GM21723 (cell line): ENCODE results near the gene KCNJ10.

Experiments
- ATAC-seq: cut with Tn5 transposase; IDR thresholded peaks from one replicate; pipeline ENCODE4 v1.9.1; 2021; ENCODE audit warnings: mild to moderate bottlenecking, moderate library complexity; ENCODE audit not compliant: unreplicated experiment

The KCNJ10 gene

DNA sequence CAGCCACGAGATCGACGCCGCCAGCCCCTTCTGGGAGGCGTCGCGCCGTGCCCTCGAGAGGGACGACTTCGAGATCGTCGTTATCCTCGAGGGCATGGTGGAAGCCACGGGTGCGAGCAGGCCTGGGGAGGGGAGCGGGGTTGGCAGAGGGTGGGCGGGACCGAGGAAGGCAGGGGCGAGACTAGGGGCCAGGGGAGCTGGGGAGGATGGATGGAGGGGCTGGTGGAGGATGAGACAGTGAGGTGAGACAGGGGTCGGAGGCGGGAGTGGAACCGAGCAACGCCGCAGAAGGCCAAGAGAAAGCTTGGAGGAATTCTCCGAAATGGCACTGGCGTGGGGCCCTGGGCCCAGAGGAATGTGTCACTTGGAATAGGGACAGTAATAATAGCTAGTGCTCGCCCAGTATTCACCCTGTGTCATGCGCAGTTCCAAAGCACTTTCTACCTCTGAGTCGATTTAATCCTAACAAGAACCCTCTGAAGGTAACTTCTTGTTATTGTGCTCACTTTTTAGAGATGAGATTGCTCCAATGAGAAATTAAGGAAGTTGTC is 14.9 kb upstream of the KCNJ10 start:
- ATAC-seq = no peak

GRCh38 chr1:160083968-160084770 is 14.2 kb upstream of the KCNJ10 start:
- ATAC-seq = peak; percentile 74

- ATAC-seq = no peak
Measured at GRCh38 chr1:160082926-160083325, 13.0 kb upstream of the KCNJ10 start.

DNA sequence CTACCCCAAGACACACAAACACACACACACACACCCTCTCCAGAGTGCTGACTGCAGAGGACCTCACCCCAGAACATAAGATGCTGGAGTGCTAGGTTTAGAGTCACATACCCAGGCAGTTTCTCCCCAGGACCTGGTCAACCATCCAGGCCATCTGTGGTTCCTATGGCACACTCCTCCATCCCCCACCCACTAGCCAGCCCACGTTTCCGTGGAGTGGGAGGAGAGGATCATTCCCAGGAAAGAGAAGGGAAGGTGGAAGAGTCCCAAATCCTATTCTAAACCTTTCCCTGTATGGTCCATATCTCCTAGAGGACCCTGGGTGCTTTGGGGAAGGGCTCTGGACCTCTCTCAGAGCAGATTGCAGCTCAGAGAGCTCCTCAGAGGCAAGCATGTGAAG is 12.5 kb upstream of the KCNJ10 start:
- no peak for ATAC-seq

- ATAC-seq = no peak
Measured at GRCh38 chr1:160081261-160081936, 11.4 kb upstream of the KCNJ10 start, which contains the start of gene KCNJ9. TSS of gene KCNJ9 (plus strand) at chr1:160081538. CDS start at chr1:160084031, 2,493 bp downstream.

GRCh38 chr1:160080381-160081100 is 10.6 kb upstream of the KCNJ10 start:
- no peak for ATAC-seq

DNA sequence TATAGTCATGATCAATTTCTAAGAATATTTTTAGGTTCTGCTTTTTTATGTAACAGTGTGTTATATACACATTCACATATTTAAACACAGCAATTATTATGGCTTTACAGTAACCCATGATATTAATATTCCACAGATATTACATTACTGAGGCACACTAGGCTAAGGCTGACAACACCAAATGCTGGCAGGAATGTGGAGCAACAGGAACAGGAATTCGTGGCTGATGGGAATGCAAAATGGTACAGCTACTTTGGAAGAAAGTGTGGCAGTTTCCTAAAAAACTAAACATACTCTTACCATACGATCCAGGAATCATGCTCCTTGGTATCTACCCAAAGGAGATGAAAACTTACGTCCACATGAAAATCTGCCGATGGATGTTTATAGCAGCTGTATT is 9.5 kb upstream of the KCNJ10 start:
- no peak for ATAC-seq

DNA sequence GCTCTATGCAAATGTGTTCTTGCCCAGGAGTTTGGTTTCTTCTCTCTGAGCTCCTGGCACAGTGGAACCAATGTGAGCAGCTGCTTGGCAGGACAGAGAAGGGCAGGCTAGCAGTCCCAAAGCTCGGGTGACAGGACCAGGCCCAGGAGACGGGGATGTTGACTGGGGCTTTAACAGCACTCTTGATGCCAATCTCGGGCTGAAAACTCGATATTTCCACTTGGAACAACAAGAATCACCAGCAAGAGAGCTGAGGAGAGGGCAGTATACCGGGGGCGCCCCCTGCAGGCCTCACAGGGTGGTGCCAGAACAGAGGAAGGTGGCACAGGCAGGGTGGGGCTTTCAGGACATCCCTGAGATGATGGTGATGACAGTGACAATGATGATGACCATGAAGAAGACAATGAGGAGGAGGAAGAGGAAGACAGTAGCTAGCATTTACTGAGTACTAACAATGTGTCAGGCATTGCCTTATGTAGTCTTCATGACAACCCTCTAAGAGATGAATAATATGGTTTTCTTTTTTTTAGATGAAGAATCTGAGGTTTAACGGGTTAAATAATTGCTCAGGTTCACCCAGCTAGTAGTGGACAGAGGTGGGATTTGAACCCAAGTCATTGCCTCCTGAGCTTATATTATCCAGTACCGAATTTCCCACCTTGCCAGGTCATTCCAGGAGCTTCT is 8.7 kb upstream of the KCNJ10 start:
- peak; percentile 78 for ATAC-seq

- ATAC-seq = no peak
Measured at GRCh38 chr1:160077486-160077885, 7.5 kb upstream of the KCNJ10 start.

- ATAC-seq = no peak
Measured at GRCh38 chr1:160076295-160076694, 6.3 kb upstream of the KCNJ10 start.

DNA sequence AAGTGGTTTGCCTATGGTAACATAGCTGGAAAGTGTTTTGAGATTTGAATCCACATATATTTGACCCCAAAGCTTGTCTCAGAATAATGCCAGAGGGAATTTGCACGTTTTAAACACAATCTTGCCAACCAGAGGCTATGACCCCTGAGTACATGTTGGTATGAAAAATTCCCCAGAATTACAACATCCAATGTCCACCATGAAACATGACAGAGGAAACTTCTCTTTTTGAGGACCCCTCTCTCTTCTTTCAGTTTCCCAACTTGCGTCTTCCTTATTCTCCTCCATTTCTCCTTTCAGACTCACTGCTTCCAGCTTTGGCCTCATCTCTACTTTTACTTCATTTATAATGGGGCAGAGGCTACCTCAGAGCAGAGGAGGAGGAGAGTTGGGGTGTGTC is 5.9 kb upstream of the KCNJ10 start:
- ATAC-seq = no peak

DNA sequence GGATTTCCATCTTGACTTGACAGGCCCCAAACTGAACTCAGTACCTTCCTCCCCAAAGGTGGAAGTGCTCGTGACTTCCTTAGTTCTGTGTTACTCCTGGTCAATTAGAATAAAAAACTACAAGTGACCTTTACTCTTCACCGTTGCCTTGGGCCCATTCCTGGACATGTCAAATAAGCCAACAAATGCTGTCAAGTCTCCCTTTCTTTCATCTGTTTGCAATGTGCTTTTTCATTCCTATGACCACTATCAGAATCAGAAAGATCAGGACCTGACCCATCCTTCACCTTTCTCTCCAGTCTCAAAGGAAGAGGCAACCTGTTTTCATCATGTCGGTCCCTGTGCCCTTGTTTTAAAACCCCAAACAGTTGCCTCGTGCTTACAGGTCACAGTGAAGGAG is 4.9 kb upstream of the KCNJ10 start:
- ATAC-seq = no peak

- no peak for ATAC-seq
Measured at GRCh38 chr1:160071289-160071688, 1.3 kb upstream of the KCNJ10 start.

DNA sequence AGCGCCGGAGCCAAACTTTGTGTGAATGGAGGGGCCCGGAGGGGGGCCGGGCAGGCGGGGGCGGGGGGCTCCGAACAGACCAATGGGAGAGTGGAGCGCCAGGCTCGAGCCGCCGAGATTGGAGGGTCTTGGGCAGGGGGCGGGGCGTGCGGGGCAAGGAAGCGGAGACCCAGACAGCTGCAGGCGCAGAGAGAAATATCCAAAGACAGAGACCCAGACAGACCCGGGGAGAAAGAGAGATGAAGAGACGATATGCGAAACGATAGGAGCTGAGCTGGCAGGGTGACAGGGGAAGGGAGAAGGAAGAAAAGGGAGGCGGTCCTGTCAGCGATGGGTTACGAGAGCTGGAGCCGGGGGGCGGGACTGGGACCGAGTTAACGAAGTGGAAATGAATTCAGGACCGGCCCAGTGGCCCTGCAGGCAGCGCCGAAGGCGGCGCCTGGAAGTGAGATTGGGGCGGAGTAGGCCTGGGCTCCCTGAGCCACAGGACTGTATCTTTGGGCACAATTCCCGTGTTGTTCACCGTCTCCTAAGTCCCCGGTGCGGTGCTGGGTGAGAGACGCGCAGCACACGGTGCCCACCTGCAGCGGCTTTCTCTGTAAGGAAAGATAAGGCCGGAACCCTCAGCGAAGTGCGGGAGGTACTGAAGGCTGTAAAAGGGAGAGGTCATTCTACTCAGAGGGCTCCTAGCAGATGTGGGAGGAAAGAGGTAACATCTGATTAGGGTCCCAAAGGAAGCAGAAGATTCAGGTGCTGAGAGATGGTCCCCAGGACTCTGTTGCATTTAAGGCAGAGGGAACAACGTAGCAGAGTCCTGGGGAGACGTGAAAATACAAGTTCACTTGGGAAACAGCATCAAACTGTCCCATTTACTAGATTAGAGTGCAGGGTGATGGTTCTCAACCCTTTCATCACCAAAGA is 543 bp upstream of the KCNJ10 start:
- peak; percentile 52 for ATAC-seq

DNA sequence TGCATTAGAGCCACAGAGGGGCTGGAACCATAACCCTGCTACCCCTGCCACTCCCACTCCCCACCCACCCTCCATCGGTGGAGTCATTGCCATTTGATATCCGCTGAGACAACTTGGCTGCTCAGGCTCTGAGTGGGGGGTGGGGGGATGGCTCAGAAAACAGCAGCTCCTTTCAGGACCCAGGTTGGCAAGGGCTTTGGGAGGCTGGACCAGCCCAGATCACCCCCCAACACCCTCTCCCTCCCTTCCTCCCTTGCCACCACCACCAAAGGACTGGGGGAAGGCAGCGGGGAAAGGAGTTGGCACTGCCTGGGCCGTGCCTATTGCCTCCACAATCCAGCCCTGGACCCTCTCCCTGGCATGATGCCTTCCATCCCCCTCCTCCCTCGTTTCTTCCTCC is 1.7 kb downstream of the KCNJ10 start:
- ATAC-seq = no peak

GRCh38 chr1:160066829-160067745 is 2.9 kb downstream of the KCNJ10 start:
- ATAC-seq = no peak

- no peak for ATAC-seq
Measured at GRCh38 chr1:160064746-160065145, 5.2 kb downstream of the KCNJ10 start.

DNA sequence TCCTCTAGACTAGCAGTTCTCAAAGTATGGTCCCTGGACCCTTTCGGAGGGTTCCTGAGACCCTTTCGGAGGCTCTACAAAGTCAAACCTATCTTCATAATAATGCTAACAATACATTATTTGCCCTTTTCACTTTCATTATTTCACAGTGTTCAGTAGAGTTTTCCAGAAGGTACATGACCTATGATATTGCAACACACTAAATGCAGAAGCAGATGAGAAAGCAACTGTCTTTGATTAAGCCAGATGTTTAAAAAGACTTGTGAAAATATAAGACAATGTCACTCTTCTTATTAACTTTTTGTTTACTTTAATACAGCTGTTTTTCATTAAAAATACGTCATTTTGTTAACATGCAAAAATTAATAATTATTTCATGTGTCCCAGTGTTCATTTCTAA is 5.8 kb downstream of the KCNJ10 start:
- ATAC-seq = no peak

- no peak for ATAC-seq
Measured at GRCh38 chr1:160063176-160063575, 6.8 kb downstream of the KCNJ10 start.
